Prostate gland (tissue), 2 donors: Measurements from ENCODE around the gene PSMF1. TPM values are rescaled to one million over a fixed set of nuclear protein-coding genes. Genes with fewer than 3 reads are reported as not detected.

ENCODE experiments used
- DNase-seq: peaks from one replicate; pipeline ENCODE4 v3.0.0-alpha.2; 2019; ENCODE audit warnings: low spot score
- H3K27ac ChIP-seq, 2 donors: fragments of 200-600 bp; sonication (generic); 2 replicates each; pipeline ENCODE4 v1.5.1; 2017 to 2019
- H3K27me3 ChIP-seq: fragments of 200-600 bp; sonication (generic); replicated peaks from 2 replicates; pipeline ENCODE4 v1.5.1; 2019; ENCODE audit not compliant: insufficient read depth
- H3K36me3 ChIP-seq, 2 donors: fragments of 200-600 bp; sonication (generic); 1 replicate in 1 of 2; 2 replicates in 1 of 2; pipeline versions ENCODE4 v1.5.1 to v1.8.1; 2017 to 2019
- H3K4me1 ChIP-seq: fragments of 200-600 bp; sonication (generic); replicated peaks from 2 replicates; pipeline ENCODE4 v1.5.1; 2019
- H3K4me3 ChIP-seq, 2 donors: fragments of 200-600 bp; sonication (generic); 2 replicates each; pipeline ENCODE4 v1.5.1; 2017 to 2019
- H3K9me3 ChIP-seq: fragments of 200-600 bp; sonication (generic); 2 replicates; pipeline ENCODE4 v1.5.1; 2017
- POLR2A ChIP-seq: fragments of 450-650 bp; IDR thresholded peaks from one replicate; pipeline ENCODE4 v1.6.1; 2016; ENCODE audit warnings: antibody characterized with exemption, mild to moderate bottlenecking
- POLR2AphosphoS5 ChIP-seq: sonication (generic); formaldehyde crosslinking; IDR thresholded peaks from one replicate; pipeline ENCODE4 v1.6.1; 2017; ENCODE audit warnings: antibody characterized with exemption
- WGBS: methylation state at CpG from one replicate; pipeline ENCODE4 v1.1.5; 2018; 5-methylcytosine and 5-hydroxymethylcytosine counted together
- intact Hi-C: fragments of 100-400 bp; cut with DNase I; formaldehyde crosslinking; loops from one replicate; pipeline ENCODE4 v1.14.2; 2022
- total RNA-seq, 2 donors: library from RNA; depleted of rRNA; stranded (reverse); fragments of >200 nt; gene quantifications; one replicate each; pipeline ENCODE4 v1.1.0, GENCODE V29; 2016
- TF ChIP-seq, protein P1 (sequence below), 4 experiments: fragments of 200-600 bp in 2 of 4; fragments of 450-650 bp in 2 of 4; sonication (generic) in 2 of 4; IDR thresholded peaks; 1 replicate in 3 of 4; 2 replicates in 1 of 4; pipeline ENCODE4 v1.5.1; 2016 to 2019; ENCODE audit warnings: antibody characterized with exemption in 4 of 4, mild to moderate bottlenecking in 2 of 4, moderate library complexity in 2 of 4

Gene PSMF1
- total RNA-seq, 2 donors from 2014 or later, result 76.8 to 282 TPM

DNA sequence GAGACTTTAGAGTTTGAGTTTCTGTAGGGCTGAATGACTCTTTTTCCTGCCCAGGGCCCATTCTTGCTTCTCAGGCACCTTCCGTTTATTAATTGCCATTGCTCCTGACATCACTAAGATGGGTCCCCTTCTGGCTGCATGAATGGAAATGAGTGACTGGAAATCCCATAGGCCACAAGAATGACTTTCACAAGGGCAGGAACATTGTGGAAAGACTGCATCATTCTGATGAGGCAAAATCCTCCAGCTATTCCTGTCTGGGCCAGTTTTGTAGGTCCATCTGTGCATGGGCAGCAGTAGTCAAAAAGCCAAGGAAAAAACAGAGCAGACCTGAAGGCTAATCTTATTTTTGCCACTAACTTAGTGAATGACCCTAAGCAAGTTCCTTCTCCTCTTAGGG lies 47.1 kb downstream of the PSMF1 start:
- peaks cover 15 to 44% of the 10 kb centered on the region in 2 donors for H3K36me3 ChIP-seq
- intact Hi-C loops, result no loop called here

DNA sequence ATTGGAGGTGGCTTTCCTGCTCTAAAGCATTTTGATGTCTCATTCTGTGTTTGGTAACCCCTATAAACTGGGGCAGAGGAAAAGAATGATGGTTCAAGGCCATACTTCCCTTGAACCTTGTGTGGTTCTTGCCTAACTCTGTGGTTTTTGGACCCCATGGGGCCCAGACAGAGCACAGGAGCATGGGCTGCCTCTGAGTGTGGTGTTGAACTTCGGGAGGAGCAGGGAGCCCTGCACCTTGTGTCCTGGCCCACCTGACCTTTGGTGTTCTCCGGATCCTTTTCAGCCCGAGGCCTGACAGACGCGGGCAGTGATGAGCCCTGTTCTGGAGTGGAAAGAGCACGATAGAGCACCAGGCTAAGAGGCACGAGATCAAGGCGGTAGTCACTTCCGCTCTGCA lies 47.5 kb downstream of the PSMF1 start:
- H3K27ac ChIP-seq, result no peak overlapping the region
- no peak overlapping the region for H3K4me3 ChIP-seq
- no peaks in the 10 kb centered on the region for H3K4me1 ChIP-seq
- no peaks in the 10 kb centered on the region for H3K27me3 ChIP-seq
- intact Hi-C loops, result no loop called here
- TF ChIP-seq, protein P1, sequence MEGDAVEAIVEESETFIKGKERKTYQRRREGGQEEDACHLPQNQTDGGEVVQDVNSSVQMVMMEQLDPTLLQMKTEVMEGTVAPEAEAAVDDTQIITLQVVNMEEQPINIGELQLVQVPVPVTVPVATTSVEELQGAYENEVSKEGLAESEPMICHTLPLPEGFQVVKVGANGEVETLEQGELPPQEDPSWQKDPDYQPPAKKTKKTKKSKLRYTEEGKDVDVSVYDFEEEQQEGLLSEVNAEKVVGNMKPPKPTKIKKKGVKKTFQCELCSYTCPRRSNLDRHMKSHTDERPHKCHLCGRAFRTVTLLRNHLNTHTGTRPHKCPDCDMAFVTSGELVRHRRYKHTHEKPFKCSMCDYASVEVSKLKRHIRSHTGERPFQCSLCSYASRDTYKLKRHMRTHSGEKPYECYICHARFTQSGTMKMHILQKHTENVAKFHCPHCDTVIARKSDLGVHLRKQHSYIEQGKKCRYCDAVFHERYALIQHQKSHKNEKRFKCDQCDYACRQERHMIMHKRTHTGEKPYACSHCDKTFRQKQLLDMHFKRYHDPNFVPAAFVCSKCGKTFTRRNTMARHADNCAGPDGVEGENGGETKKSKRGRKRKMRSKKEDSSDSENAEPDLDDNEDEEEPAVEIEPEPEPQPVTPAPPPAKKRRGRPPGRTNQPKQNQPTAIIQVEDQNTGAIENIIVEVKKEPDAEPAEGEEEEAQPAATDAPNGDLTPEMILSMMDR (IDR thresholded peaks at IDR 0.05), result no peak
- TF ChIP-seq POLR2A, result no peak
- TF ChIP-seq POLR2AphosphoS5, result no peak
- peaks cover 15 to 40% of the 10 kb centered on the region in 2 donors for H3K36me3 ChIP-seq
- WGBS, result 99% methylated on average over 9 of the region's 9 CpGs
- H3K9me3 ChIP-seq, result no peaks in the 10 kb centered on the region
- no peak for DNase-seq

More for the DNA sequence above, 47.1 kb downstream of the PSMF1 start:
- WGBS, result 100% methylated on average over 1 of the region's 1 CpG
- Histone ChIP-seq H3K27me3 (no peaks in the 10 kb centered on the region), H3K4me3 (no peak overlapping the region), H3K9me3 (no peaks in the 10 kb centered on the region), H3K4me1 (no peaks in the 10 kb centered on the region), H3K27ac (no peak overlapping the region)
- TF ChIP-seq, protein P1 (IDR thresholded peaks at IDR 0.05), result no peak
- TF ChIP-seq POLR2AphosphoS5, result no peak
- TF ChIP-seq POLR2A, result no peak
- DNase-seq, result no peak

DNA sequence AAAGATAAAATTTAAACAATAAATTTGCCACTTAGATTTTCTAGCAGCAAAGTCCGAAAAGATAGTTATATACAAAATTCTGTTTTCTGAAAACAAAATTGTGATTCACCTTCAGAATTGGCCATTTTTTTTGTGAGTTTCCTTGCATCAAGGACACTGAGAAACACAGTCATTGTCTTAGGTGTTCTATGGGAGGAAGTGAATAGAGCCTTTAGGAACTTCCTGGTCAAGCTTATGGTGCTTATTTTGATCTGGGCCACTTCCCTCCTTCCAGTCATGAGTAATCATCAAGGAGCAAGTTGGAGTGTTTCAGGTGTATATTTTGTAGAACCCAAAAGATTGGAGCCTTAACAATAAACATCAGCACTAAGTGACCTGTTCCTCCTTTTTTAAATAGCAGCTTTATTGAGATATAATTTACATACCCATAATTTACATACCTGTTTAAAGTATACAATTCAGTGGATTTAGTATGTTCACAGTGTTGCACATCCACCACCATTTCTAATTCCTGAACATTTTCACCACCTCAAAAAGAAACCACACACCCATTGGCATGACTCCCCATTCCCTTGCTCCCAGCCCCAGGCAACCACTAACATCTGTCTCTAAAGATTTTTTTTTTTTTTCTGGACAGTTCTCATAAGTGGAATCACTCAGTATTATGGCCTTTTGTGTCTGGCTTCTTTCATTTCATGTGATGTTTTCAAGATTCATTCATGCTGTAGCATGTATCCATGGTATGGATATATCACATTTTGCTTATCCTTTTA lies 48.7 kb downstream of the PSMF1 start:
- intact Hi-C loops, result no loop called here
- Histone ChIP-seq H3K27me3 (no peaks in the 10 kb centered on the region), H3K4me3 (no peak overlapping the region), H3K36me3 (peaks cover 15 to 35% of the 10 kb centered on the region in 2 donors), H3K9me3 (no peaks in the 10 kb centered on the region), H3K27ac (no peak overlapping the region), H3K4me1 (no peaks in the 10 kb centered on the region)
- TF ChIP-seq, protein P1 (IDR thresholded peaks at IDR 0.05), result no peak
- TF ChIP-seq POLR2A (no peak), POLR2AphosphoS5 (no peak)
- DNase-seq, result no peak
- 90% methylated on average over 1 of the region's 1 CpG for WGBS

DNA sequence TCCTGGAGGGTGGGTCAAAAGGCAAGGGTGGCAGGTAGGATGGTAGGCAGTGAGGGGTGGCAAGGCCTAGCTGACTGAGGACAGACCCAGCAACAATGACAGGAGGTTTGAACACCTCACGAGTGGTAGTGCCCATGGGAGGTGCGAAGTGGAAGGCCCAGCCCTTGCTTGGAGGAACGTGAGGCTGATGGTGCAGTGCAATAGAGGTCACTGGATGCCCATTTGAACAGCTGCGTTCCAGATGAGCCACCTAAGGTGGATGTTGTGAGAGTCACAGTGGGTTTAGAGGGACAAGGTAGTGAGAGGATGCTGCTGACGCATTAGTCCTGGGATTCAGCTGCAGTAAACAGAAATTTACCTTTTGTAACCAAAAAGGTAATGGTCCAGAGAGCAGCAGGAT lies 50.8 kb downstream of the PSMF1 start:
- Histone ChIP-seq H3K4me3 (no peak overlapping the region), H3K27me3 (no peaks in the 10 kb centered on the region), H3K27ac (no peak overlapping the region), H3K9me3 (no peaks in the 10 kb centered on the region), H3K4me1 (no peaks in the 10 kb centered on the region), H3K36me3 (peaks cover 15 to 25% of the 10 kb centered on the region in 2 donors)
- DNase-seq, result no peak
- intact Hi-C loops, result no loop called here
- TF ChIP-seq POLR2A, result no peak
- TF ChIP-seq, protein P1 (IDR thresholded peaks at IDR 0.05), result no peak
- no peak for TF ChIP-seq POLR2AphosphoS5
- WGBS, result 95% methylated on average over 5 of the region's 5 CpGs

DNA sequence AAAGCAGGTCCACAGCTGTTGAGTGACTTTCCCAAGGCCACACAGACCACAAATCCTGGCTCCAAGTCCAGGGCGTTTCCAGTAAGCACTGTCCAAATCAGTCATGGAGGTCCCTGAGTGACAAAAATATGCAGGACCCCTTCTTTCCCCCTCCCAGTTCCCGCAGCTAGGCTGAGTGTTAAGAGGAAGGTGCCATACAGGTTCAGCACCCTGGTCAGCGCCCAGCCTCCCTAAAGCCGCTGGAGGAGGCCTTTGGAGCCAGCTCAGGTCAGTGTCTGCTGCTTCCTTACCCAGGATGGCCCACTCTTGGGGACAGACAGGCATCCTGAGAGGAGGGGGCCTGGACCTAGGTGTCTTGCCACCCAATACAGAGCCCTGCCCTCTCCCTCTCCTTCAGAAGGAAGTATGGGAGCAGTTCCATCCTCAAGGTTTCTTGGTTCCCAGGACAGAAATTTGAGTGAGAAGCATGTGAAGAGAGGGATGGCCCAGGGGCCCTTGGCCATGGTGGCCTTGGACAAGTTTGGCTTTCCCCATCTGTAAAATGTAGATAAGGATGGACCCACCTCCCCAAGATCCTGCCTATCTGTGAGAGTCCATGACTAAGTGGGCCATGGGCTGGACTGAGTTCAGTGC lies 53.2 kb downstream of the PSMF1 start:
- Histone ChIP-seq H3K36me3 (peaks cover 3 to 7% of the 10 kb centered on the region in 2 donors), H3K4me3 (no peak overlapping the region), H3K4me1 (no peaks in the 10 kb centered on the region), H3K9me3 (no peaks in the 10 kb centered on the region), H3K27me3 (no peaks in the 10 kb centered on the region), H3K27ac (no peak overlapping the region)
- 54% methylated on average over 4 of the region's 4 CpGs for WGBS
- TF ChIP-seq POLR2A (no peak), POLR2AphosphoS5 (no peak)
- TF ChIP-seq, protein P1 (IDR thresholded peaks at IDR 0.05), result no peak
- DNase-seq, result no peak
- intact Hi-C loops, result no loop called here
